Measurements from ENCODE around the gene FUCA1.

GRCh38 chr1:23868557-23869016, 497 bp upstream of the FUCA1 start:
- TF ChIP-seq MAX (IDR thresholded peaks at IDR 0.05) (no peak), EP300 (IDR thresholded peaks at IDR 0.05; ENCODE audit: borderline replicate concordance) (no peak), CEBPB (IDR thresholded peaks at IDR 0.05) (no peak), USF1 (IDR thresholded peaks at IDR 0.05) (no peak), REST (IDR thresholded peaks at IDR 0.05; ENCODE audit: low read depth) (no peak), ZBTB7A (IDR thresholded peaks at IDR 0.05; ENCODE audit: low read depth) (no peak), TAF1 (IDR thresholded peaks at IDR 0.05; ENCODE audit: low read depth) (no peak), EGR1 (IDR thresholded peaks at IDR 0.05) (no peak), TCF12 (IDR thresholded peaks at IDR 0.05; ENCODE audit: low read depth) (no peak)
